Memory B cell (primary cell): ENCODE measurements around the gene RRAD.

Experiments
- ATAC-seq: fragments of 150-1000 bp; cut with Tn5 transposase; 2 replicates; pipeline ENCODE4 v1.10.0; 2021; ENCODE audit warnings: low read depth, mild to moderate bottlenecking, moderate library complexity
- DNase-seq, 2 donors: peaks; one replicate each; pipeline ENCODE4 v3.0.0; 2022; ENCODE audit warnings: low spot score in 2 of 2
- H3K27ac Mint-ChIP-seq: one replicate; pipeline ENCODE4 v1.8.0; 2022; ENCODE audit warnings: mild to moderate bottlenecking, moderate library complexity, mixed read lengths
- H3K27me3 Mint-ChIP-seq: one replicate; pipeline ENCODE4 v1.8.0; 2022; ENCODE audit warnings: mixed read lengths
- H3K36me3 Mint-ChIP-seq: one replicate; pipeline ENCODE4 v1.8.0; 2022; ENCODE audit warnings: mild to moderate bottlenecking, mixed read lengths
- H3K4me1 Mint-ChIP-seq: one replicate; pipeline ENCODE4 v1.8.0; 2022; ENCODE audit warnings: mixed read lengths
- H3K4me3 Mint-ChIP-seq: one replicate; pipeline ENCODE4 v1.8.0; 2022; ENCODE audit warnings: mild to moderate bottlenecking, moderate library complexity, mixed read lengths
- H3K9me3 Mint-ChIP-seq: one replicate; pipeline ENCODE4 v1.8.0; 2022; ENCODE audit warnings: mixed read lengths

Gene RRAD

GRCh38 chr16:66910175-66910940, 15.0 kb downstream of the RRAD start:
- no peak for DNase-seq
- no peaks in the 10 kb centered on the region for H3K36me3 Mint-ChIP-seq
- H3K4me1 Mint-ChIP-seq: no peaks in the 10 kb centered on the region
- H3K27ac Mint-ChIP-seq: no peak overlapping the region
- no peaks in the 10 kb centered on the region for H3K9me3 Mint-ChIP-seq
- H3K4me3 Mint-ChIP-seq: no peak overlapping the region
- no peak for ATAC-seq
- peaks cover 14% of the 10 kb centered on the region for H3K27me3 Mint-ChIP-seq

DNA sequence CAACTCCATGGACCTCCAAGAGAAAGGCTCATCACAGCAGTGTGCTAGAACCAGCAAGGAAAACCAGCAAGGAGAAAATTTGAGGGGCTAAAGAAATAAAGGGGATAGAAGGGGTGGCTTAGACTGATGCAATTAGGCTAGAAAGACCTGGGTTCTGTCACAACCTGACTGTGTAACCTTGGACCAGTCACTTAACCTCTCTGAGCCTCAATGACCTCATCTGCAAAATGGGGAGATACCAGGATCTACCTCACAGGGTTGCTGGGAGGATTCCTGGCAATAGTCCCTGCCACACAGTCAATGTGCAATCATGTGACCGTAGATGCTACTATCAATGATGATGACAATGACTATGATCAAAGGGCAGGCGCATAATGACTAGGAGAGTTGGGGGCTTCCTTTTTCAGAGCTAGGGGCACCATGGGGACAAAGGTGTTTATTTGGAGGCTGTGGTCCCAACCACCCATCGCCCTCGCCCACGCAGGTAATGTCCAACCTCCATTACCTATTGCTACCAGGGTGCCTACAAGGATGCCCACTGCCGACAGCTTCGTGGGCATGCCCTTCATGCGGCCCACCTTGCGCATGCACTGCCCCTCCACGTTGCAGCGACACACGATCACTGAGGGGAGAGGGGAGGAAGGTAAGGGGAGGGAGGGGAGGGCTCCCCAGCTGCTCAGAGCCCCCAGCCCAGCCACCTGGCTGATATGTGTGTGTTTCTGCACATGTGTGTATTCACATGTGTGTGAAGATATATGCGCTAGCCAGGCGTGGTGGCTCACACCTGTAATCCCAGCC, 16.4 kb downstream of the RRAD start:
- ATAC-seq (no peak), DNase-seq (no peak)
- no peaks in the 10 kb centered on the region for H3K36me3 Mint-ChIP-seq
- H3K9me3 Mint-ChIP-seq: no peaks in the 10 kb centered on the region
- no peak overlapping the region for H3K27ac Mint-ChIP-seq
- no peaks in the 10 kb centered on the region for H3K4me1 Mint-ChIP-seq
- no peak overlapping the region for H3K4me3 Mint-ChIP-seq
- H3K27me3 Mint-ChIP-seq: peaks cover 11% of the 10 kb centered on the region

DNA sequence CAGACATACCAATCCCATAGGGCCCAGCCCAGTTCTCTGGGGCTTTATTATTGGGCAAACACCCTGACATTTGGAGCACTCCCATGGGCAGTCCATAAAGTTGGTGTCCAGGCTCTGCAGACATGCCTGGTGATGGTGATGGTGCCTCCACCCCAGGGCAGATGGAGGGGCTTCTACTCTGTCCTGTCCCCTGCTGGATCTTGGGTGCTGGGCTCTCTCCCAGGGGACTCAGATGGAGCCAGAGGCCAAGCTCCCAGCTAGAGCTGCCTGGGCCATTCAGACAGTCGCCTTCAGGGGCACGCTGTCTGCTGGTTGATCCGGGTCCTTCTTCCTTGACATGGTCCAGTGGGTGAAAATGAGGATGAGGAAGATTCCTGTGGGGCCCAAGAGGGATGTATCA, 17.2 kb downstream of the RRAD start:
- H3K9me3 Mint-ChIP-seq: no peaks in the 10 kb centered on the region
- DNase-seq (no peak), ATAC-seq (no peak)
- no peak overlapping the region for H3K4me3 Mint-ChIP-seq
- H3K27ac Mint-ChIP-seq: no peak overlapping the region
- peaks cover 10% of the 10 kb centered on the region for H3K27me3 Mint-ChIP-seq
- no peaks in the 10 kb centered on the region for H3K4me1 Mint-ChIP-seq
- H3K36me3 Mint-ChIP-seq: no peaks in the 10 kb centered on the region

GRCh38 chr16:66906916-66907836, 18.2 kb downstream of the RRAD start:
- Mint-ChIP-seq H3K9me3 (no peaks in the 10 kb centered on the region), H3K4me3 (no peak overlapping the region), H3K27ac (no peak overlapping the region), H3K36me3 (no peaks in the 10 kb centered on the region), H3K4me1 (no peaks in the 10 kb centered on the region), H3K27me3 (peaks cover 10% of the 10 kb centered on the region)
- no peak for ATAC-seq
- DNase-seq: no peak

DNA sequence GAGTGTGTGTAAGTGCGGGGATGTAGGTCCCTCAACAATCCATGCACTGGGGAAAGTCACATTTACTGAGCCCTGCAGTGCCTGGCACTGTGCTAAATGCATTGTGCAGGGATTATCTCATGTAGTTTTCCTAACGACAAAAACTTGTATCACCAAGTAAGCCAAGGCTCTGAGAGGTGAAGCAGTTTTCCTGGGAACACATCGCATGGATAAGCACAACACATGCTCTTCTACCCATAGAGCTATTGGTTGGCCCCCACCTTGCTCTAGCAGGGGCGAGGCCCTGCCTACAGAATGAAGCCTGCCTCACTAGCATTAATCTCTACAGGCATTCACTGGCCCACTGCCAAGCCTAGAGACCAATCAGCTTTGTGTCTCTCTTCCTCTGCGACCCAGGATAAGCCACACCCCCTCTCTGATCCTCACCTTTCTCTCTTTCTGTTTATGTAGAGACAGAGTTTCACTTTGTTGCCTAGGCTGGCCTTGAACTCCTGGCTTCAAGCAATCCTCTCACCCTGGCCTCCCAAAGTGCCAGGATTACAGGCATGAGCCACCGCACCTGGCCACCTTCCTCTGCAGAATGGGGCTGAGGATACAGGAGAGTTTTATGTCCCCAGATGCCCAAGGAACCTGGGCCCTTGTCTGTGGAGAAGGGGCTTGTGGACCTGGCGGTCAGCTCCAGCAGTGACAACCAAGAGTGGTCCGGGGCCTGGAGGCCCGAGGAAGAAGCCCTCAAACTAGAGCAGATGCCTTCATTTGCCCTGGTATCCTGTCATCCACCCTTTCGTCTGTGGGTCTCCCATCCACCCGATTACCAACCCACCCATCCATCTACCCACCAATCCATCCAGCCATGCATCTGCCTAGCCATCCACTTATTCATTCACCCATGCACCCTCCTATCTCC, 19.4 kb downstream of the RRAD start:
- H3K27ac Mint-ChIP-seq: no peak overlapping the region
- ATAC-seq (no peak), DNase-seq (no peak)
- H3K36me3 Mint-ChIP-seq: no peaks in the 10 kb centered on the region
- no peaks in the 10 kb centered on the region for H3K9me3 Mint-ChIP-seq
- H3K27me3 Mint-ChIP-seq: peaks cover 8% of the 10 kb centered on the region
- no peak overlapping the region for H3K4me3 Mint-ChIP-seq
- H3K4me1 Mint-ChIP-seq: no peaks in the 10 kb centered on the region

GRCh38 chr16:66904846-66905632, 20.3 kb downstream of the RRAD start:
- H3K27ac Mint-ChIP-seq: no peak overlapping the region

GRCh38 chr16:66904428-66904845, 20.9 kb downstream of the RRAD start:
- no peak for ATAC-seq
- no peak for DNase-seq
- no peaks in the 10 kb centered on the region for H3K9me3 Mint-ChIP-seq
- H3K36me3 Mint-ChIP-seq: no peaks in the 10 kb centered on the region
- no peak overlapping the region for H3K27ac Mint-ChIP-seq
- no peaks in the 10 kb centered on the region for H3K4me1 Mint-ChIP-seq
- H3K27me3 Mint-ChIP-seq: peaks cover 2% of the 10 kb centered on the region
- H3K4me3 Mint-ChIP-seq: no peak overlapping the region

More at GRCh38 chr16:66904846-66905632, 20.3 kb downstream of the RRAD start:
- ATAC-seq (no peak), DNase-seq (no peak)
- Mint-ChIP-seq H3K9me3 (no peaks in the 10 kb centered on the region), H3K4me1 (no peaks in the 10 kb centered on the region), H3K36me3 (no peaks in the 10 kb centered on the region), H3K4me3 (no peak overlapping the region), H3K27me3 (peaks cover 6% of the 10 kb centered on the region)

GRCh38 chr16:66903544-66904427, 21.5 kb downstream of the RRAD start:
- Mint-ChIP-seq H3K27me3 (peaks cover 2% of the 10 kb centered on the region), H3K4me1 (no peaks in the 10 kb centered on the region), H3K36me3 (no peaks in the 10 kb centered on the region), H3K27ac (no peak overlapping the region), H3K4me3 (no peak overlapping the region), H3K9me3 (no peaks in the 10 kb centered on the region)
- no peak for DNase-seq
- no peak for ATAC-seq

- Mint-ChIP-seq H3K36me3 (no peaks in the 10 kb centered on the region), H3K9me3 (no peaks in the 10 kb centered on the region), H3K4me1 (no peaks in the 10 kb centered on the region), H3K27ac (no peak overlapping the region), H3K27me3 (peaks cover 2% of the 10 kb centered on the region), H3K4me3 (no peak overlapping the region)
- DNase-seq (no peak), ATAC-seq (no peak)
Measured at GRCh38 chr16:66902648-66903543, 22.4 kb downstream of the RRAD start.

GRCh38 chr16:66901626-66902025, 23.7 kb downstream of the RRAD start:
- no peaks in the 10 kb centered on the region for H3K9me3 Mint-ChIP-seq
- no peak overlapping the region for H3K27ac Mint-ChIP-seq
- H3K4me3 Mint-ChIP-seq: no peak overlapping the region
- ATAC-seq: no peak
- DNase-seq: no peak
- no peaks in the 10 kb centered on the region for H3K36me3 Mint-ChIP-seq
- no peaks in the 10 kb centered on the region for H3K4me1 Mint-ChIP-seq
- H3K27me3 Mint-ChIP-seq: peaks cover 2% of the 10 kb centered on the region

DNA sequence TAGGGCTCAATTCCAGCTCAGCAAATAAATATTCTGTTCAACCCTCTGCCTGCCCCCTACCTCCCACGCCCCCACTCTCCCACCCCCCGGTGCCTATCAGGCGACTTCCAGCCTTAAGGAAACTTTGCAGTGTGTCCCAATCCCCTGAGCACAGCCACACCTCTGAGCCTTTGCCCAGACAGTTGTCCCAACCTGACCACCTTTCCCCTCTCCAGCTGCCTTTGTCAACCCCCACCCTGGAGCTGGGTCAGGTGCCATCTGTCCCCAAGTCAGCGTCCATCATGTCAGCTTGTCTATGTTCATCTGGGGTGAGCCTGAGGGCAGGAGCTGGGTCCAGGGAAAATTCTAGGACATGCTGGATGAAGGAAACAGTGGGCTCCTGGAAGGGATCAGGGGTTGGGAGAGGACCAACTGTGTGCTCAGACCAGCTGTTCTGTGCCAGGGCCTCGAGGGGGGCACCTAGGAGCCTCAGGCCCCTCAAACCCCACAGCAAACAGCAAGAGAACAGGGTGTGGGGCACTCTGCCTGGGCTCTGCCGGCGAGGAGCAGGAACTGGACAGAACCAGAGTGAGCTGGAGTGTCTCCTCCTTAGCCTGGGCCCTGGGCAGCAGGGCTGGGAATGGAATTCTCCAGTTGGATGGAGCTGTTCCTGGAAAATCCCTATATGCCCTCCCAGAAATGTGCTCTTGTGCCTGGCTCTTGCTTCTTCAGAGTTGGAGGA, 24.5 kb downstream of the RRAD start:
- H3K4me1 Mint-ChIP-seq: peaks cover 2% of the 10 kb centered on the region
- peaks cover 2% of the 10 kb centered on the region for H3K27me3 Mint-ChIP-seq
- DNase-seq (no peak), ATAC-seq (no peak)
- no peak overlapping the region for H3K27ac Mint-ChIP-seq
- no peaks in the 10 kb centered on the region for H3K9me3 Mint-ChIP-seq
- H3K4me3 Mint-ChIP-seq: no peak overlapping the region
- no peaks in the 10 kb centered on the region for H3K36me3 Mint-ChIP-seq
